ENCODE data around the gene YPEL1.
"Not testable (repeated sequence)": the region's sequence is repeated elsewhere in the genome, so short reads cannot be mapped to it uniquely, and the experiment has no call there.

Gene YPEL1

GRCh38 chr22:21720191-21720859 lies 15.3 kb downstream of the YPEL1 start:
- not testable (repeated sequence) for DNase-seq

DNA sequence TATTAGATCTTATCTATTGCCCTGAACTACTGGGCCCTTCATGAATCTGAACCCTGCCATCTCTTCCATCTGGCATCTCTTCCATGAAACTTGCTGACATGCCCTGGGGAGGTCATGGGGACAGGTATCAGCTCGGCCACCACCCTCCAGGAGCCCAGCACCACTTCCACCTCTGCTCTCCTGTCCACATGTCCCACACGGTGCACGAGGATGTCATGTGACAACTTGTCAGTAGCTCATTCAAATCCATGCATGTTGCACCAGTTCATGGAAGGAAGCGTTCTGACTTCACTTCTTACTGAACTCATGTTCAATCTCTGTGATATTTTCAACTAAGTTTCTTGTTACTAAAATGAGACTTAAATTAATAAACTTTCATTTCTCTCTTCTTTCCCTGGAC lies 16.6 kb downstream of the YPEL1 start:
- no peak for DNase-seq

- DNase-seq, result peak in 1 of 2 experiments; percentile 14
These were observed 17.1 kb downstream of the YPEL1 start for GRCh38 chr22:21718499-21718898.

- DNase-seq, result not testable (repeated sequence)
These were observed 19.0 kb downstream of the YPEL1 start for GRCh38 chr22:21716395-21717122.

- no peak for DNase-seq
These were observed 20.8 kb downstream of the YPEL1 start for GRCh38 chr22:21714786-21715185.

DNA sequence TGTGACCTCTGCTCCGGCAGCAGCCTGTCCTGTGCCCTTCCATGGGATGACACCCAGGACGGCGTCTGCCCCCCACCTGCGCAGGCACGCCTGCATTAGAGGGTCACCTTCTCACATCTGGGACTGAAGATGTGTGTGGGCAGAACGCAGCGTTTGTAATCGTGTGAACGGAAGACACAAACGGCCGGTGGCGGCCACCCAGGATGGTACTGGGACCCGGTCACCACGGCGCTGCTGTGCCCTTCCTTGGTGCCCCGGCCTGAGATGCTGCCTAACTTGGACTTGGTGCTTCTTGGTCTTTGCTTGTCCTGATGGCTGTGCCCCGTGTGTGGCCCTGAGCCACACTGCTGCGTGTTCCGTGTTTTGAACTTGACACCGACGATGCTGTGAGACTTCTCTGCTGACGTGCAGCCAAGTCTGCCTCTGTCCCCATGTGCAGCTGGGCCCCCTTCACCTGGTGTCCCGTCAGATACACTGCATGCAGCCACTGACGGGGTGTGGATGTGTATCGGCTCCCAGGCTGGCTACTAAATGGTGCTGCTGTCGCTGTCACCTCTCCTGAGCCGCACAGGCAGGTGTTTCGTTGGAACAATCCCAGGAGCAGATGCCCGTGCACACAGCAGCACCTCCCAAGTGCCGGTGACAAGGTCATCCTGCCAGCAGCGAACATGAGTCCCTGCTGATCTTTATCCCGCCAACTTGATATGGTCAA lies 21.4 kb downstream of the YPEL1 start:
- DNase-seq, result no peak

DNA sequence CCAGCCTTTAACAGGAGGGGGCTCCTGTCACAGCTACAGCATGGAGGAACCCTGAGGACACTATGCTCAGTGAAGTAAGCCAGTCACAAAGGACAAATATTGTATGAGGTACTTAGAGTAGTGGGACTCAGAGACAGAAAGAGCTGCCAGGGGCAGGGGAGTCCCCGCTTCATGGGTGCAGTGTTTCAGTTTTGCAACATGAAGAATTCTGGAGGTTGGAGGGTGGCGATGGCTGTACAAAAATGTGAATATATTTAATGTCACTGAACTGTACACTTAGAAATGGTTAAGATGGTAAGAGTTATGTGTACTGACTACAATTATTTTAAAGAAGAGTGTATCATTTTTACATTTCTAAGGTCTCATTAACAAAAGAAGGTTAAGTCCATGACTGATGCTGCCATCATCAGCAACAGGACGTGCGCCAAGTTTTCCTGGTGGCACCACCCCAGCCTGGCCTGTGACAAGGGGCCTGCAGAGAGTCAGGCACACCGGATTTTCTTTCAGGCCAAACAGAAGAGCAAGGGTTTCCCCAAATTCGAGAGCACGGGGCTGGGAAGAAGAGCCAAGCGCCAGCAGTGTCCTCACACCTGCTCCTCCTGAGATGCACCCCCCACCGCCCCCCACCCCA lies 22.1 kb downstream of the YPEL1 start:
- DNase-seq, result no peak

GRCh38 chr22:21712751-21713427 lies 22.7 kb downstream of the YPEL1 start:
- peak; percentile 51 to 81 for DNase-seq

DNA sequence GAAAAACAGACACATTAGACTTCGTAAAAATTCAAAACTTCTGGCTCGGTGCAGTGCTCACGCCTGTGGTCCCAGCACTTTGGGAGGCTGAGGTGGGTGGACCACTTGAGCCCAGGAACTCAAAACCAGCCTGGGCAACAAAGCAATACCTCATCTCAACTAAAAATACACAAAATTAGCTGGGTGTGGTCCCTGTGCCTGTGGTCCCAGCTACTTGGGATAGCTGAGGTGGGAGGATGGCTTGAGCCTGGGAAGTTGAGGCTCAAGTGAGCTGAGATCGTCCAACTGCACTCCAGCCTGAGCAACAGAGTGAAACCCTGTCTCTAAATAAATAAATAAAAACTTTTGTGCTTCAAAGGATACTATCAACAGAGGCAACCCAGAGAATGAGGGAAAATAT lies 23.7 kb downstream of the YPEL1 start:
- no peak for DNase-seq

- DNase-seq, result no peak
These were observed 25.4 kb downstream of the YPEL1 start for GRCh38 chr22:21710156-21710555.

DNA sequence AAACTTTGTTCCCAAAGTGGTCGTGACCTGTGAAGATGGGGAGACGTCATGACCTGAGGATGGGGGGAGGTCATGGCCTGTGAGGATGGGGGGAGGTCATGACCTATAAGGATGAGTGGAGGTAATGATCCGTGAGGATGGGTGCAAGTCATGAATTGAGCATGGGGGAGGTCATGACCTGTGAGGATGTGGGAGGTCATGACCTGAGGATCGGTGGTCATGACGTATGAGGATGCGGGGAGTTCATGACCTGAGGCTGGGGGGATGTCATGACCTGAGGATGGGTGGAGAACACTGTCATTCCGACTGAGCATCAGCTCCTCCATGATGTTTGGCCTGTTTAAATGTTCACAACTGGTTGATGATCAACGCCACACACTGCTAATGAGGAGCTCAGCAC lies 25.9 kb downstream of the YPEL1 start:
- no peak for DNase-seq

DNA sequence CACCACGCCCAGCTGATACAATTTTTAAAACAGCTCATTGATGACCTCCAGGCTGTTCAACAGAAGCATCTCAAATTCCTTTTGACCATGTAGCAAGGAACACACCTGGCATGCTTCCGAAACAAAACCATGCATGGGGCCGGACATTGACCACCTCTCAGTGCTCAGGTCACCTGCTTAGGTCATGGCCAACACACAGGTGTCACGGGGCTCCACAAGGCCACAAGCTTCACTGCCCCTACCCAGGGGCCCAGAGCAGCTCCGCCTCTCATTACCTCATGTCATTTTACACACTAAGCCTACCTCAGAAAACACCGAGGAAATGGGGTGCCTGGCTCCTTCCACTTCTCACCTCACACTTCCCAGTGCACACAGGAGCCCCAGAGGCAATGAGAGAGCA lies 26.6 kb downstream of the YPEL1 start:
- DNase-seq, result no peak

DNA sequence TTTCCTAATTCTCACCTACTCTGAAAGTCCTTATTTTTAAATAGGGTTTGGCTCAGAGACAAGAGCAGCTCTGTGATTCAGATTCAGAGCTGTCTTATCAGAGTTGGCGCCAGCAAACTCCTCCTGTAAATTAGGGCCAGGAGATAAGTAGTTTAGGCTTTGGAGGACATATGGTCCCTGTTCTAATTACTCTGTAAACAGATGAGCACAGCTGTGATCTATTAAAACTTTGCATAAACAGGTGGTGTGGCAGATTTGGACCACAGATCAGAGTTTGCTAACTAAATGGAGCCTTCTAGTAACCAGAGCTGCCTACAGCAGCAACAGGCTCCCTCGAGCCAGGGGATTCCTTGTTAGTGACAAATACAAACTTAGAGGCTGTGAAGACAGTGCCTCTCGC lies 27.9 kb downstream of the YPEL1 start:
- peak; percentile 42 to 57 for DNase-seq

GRCh38 chr22:21703684-21704316 lies 31.8 kb downstream of the YPEL1 start:
- no peak for DNase-seq

DNA sequence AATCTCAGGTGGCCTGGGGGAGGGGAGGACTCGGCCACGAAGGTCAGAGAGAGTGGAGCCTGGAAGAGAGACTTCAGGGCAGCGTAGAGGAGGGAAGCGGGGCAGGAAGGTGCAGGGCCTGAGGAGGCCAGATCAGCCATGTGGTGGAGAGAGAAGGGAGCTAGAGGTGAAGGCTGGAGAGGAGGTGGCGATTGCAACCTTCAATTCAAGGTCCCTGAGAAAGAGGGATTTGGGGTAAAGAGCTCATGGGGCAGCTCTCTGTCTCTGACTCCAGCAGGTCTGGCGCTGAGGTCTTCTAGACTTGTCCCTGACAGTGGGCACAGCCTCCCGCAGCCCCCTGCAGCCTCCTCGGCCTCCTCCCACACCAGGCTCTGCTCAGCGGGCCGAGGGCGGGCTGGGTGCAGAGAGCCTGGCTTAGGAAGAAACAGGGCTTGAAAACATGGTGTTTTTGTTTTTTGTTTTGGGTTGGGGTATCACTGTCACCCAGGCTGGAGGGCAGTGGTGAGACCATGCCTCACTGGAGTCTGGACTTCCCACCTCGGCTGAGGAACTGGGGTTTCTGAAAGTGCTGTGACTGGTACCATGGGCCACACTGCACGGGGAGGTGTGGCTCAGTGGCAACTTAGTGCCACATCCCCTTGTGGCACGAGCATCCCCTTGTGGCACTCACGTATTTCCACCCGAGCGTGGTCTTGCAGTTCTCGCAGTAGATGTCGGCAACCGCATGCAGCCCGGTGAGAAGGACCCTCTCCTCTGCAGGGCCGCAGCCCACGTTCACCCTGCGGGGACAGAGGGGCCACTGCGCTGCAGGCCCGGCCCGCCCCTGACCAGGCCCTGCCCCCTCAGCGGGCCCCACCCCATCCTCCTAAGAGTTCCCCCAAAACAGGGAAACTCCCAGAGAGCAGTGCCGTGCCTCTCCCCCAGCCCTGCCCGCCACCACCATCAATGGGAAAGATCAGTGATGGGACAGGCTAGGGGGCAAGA lies 32.6 kb downstream of the YPEL1 start:
- DNase-seq, result no peak

GRCh38 chr22:21702094-21702493 lies 33.5 kb downstream of the YPEL1 start:
- no peak for DNase-seq

DNA sequence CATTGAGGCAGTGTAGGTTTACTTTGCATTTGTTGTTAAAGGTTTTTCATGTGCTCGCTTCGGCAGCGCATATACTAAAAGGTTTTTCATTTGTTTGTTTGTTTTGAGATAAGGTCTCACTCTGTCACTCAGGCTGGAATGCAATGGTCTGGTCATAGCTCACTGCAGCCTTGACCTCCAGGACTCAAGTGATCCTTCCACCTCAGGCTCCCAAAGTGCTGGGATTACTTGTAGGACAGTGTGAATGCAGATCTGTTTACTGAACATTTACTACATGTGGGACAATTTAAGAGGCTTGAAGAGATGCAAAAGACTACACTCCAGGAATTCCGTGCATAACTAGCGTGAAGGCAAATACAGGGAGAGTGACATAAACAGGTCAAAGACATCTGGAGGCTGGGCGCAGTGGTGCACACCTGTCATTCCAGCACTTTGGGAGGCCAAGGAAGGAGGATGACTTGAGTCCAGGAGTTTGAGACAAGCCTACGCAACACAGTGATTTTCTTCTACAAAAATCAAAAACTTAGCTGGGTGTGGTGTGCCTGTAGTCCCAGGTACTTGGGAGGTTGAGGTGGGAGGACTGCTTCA lies 34.1 kb downstream of the YPEL1 start:
- no peak for DNase-seq

- no peak for DNase-seq
These were observed 34.8 kb downstream of the YPEL1 start for GRCh38 chr22:21700822-21701221.

- no peak for DNase-seq
These were observed 36.0 kb downstream of the YPEL1 start for GRCh38 chr22:21699643-21700042.

DNA sequence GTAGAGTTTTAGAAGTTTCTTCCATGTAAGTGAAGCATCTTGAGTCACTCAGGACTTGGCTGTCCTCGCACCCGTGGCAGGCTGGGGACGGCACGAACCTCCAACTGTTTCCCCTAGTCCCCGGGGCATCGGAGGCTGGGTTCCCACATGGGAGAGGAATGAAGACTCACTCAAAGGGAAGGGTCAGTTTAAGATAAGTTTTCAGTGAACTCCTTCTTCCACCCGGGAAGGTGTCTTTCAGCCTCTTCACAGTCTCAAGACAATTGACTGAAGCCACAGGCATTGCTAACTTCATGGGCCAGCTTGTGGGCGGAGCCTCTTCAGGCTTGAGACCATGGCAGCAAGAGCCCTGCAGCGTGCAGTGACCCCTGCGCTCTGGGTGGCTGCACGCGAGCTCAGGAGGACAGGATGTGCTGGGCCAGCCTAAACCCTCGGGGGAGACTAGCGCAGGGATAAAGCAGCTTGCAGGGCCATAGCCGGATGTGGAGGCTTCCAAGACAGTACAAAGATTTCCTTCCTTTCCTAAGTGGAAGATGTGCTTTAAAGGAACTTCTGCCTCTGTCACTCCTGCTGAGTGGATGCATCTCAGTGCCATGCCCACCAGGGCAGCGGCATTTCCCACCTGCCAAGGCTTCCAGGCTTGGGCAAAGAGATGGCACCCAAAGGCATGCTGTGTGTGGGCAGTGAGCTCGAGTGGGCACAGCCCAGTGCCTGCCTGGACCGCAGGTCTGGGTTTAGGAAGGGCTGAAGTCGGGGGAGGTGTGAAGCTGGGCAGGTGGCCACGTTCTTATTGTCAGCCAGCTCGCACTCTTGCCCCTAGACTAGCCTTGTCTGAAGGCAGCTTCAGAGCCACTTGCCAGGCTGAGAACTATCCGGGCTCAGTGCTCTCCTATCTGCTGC lies 36.9 kb downstream of the YPEL1 start:
- no peak for DNase-seq

Measured in NCI-H526 (cell line).